ENCODE data around the gene CBARP. TPM values are rescaled to one million over a fixed set of nuclear protein-coding genes. Genes with fewer than 3 reads are reported as not detected.

CBARP gene
- 3.0 and 7.2 TPM in 2 replicates for total RNA-seq

GRCh38 chr19:1237754-1238368 lies at the start of gene CBARP:
TSS of gene CBARP (minus strand) at chr19:1238005. CDS start at chr19:1236100, 1,905 bp downstream.

GRCh38 chr19:1285737-1286360 lies 48.0 kb upstream of the CBARP start, which contains the start of gene EFNA2:
TSS of gene EFNA2 (plus strand) at chr19:1285873. CDS start at chr19:1286169, 296 bp downstream.

GRCh38 chr19:1275260-1275975 lies 37.6 kb upstream of the CBARP start, which contains the start of gene FAM174C:
TSS of gene FAM174C (plus strand) at chr19:1275530. CDS start at chr19:1275550, 20 bp downstream.

GRCh38 chr19:1269065-1269477 lies 31.3 kb upstream of the CBARP start, which contains the start of gene CIRBP:
TSS of gene CIRBP (plus strand) at chr19:1269332. CDS start at chr19:1270934, 1,602 bp downstream.

GRCh38 chr19:1248139-1248785 lies 10.5 kb upstream of the CBARP start, which contains the start of gene MIDN:
TSS of gene MIDN (plus strand) at chr19:1248583. CDS start at chr19:1250297, 1,714 bp downstream.

GRCh38 chr19:1241417-1242095 lies 3.8 kb upstream of the CBARP start, which contains the start of gene ATP5F1D:
TSS of gene ATP5F1D (plus strand) at chr19:1241751. CDS start at chr19:1241851, 100 bp downstream.

GRCh38 chr19:1205114-1206099 lies 32.4 kb downstream of the CBARP start, which contains the start of gene STK11:
TSS of gene STK11 (plus strand) at chr19:1205778. CDS start at chr19:1206914, 1,136 bp downstream.

Other genes with a start within 250 kb of the CBARP start
- 0.58 TPM in 1 of 2 replicates, not detected in the other for gene GRIN3B, start 237.6 kb downstream of the CBARP start, total RNA-seq
- gene TMEM259, start 216.9 kb downstream of the CBARP start, total RNA-seq: 175 and 210 TPM in 2 replicates
- gene RNU6-2, start 216.5 kb downstream of the CBARP start, total RNA-seq: not detected in 2 replicates
- 299 and 306 TPM in 2 replicates for gene CNN2, start 211.4 kb downstream of the CBARP start, total RNA-seq
- gene ABCA7, start 197.9 kb downstream of the CBARP start, total RNA-seq: 2.3 and 5.3 TPM in 2 replicates
- 3.5 and 8.5 TPM in 2 replicates for gene ARHGAP45, start 170.8 kb downstream of the CBARP start, total RNA-seq
- gene POLR2E, start 142.6 kb downstream of the CBARP start, total RNA-seq: 360 and 361 TPM in 2 replicates
- gene GPX4, start 134.0 kb downstream of the CBARP start, total RNA-seq: 478 TPM in 2 replicates
- gene SBNO2, start 63.7 kb downstream of the CBARP start, total RNA-seq: 34.9 and 36.0 TPM in 2 replicates
- 75.2 and 81.2 TPM in 2 replicates for gene STK11, start 32.2 kb downstream of the CBARP start, total RNA-seq
- gene ATP5F1D, start 3.7 kb upstream of the CBARP start, total RNA-seq: 63.1 and 89.1 TPM in 2 replicates
- 6.2 and 9.5 TPM in 2 replicates for gene MIDN, start 10.6 kb upstream of the CBARP start, total RNA-seq
- 242 and 292 TPM in 2 replicates for gene CIRBP, start 31.3 kb upstream of the CBARP start, total RNA-seq
- 37.2 and 77.3 TPM in 2 replicates for gene FAM174C, start 37.5 kb upstream of the CBARP start, total RNA-seq
- not detected in 2 replicates for gene EFNA2, start 47.9 kb upstream of the CBARP start, total RNA-seq
- gene NDUFS7, start 145.9 kb upstream of the CBARP start, total RNA-seq: 171 and 174 TPM in 2 replicates
- gene GAMT, start 163.5 kb upstream of the CBARP start, total RNA-seq: 30.0 and 34.0 TPM in 2 replicates
- gene DAZAP1, start 169.6 kb upstream of the CBARP start, total RNA-seq: 96.9 and 103 TPM in 2 replicates
- gene RPS15, start 200.4 kb upstream of the CBARP start, total RNA-seq: 2,537 and 3,021 TPM in 2 replicates
- not detected in 2 replicates for gene APC2, start 212.1 kb upstream of the CBARP start, total RNA-seq
- gene C19orf25, start 241.2 kb upstream of the CBARP start, total RNA-seq: 36.0 and 47.6 TPM in 2 replicates